Activated naive CD4-positive, alpha-beta T cell treated with anti-CD3 and anti-CD28 coated beads, Interleukin-2, amount 50 U/mL, for 72 hours (primary cell): ENCODE results near the gene CMPK1. TPM values are rescaled to one million over a fixed set of nuclear protein-coding genes. Genes with fewer than 3 reads are reported as not detected.
"Not testable (repeated sequence)": the region's sequence is repeated elsewhere in the genome, so short reads cannot be mapped to it uniquely, and the experiment has no call there.

Source experiments
- ATAC-seq, 2 donors: fragments of 150-1000 bp; cut with Tn5 transposase; 2 replicates each; pipeline ENCODE4 v1.10.0; 2021; ENCODE audit warnings: mild to moderate bottlenecking in 2 of 2, moderate library complexity in 2 of 2
- DNase-seq, 2 donors: peaks; one replicate each; pipeline ENCODE4 v3.0.0; 2021 to 2022; ENCODE audit warnings: low spot score in 2 of 2
- H3K27ac Mint-ChIP-seq, 2 donors: one replicate each; pipeline ENCODE4 v1.8.0; 2022; ENCODE audit warnings: mild to moderate bottlenecking in 2 of 2, mixed read lengths in 2 of 2
- H3K36me3 Mint-ChIP-seq, 2 donors: one replicate each; pipeline ENCODE4 v1.8.0; 2022; ENCODE audit warnings: mixed read lengths in 2 of 2
- H3K9me3 Mint-ChIP-seq, 2 donors: one replicate each; pipeline ENCODE4 v1.8.0; 2022; ENCODE audit warnings: mixed read lengths in 2 of 2
- total RNA-seq, 2 donors: library from RNA; stranded (reverse); gene quantifications; one replicate each; pipeline ENCODE4 v1.2.3, GENCODE V29; 2022

Gene CMPK1
- 100 to 1,000 TPM in 1 of 2 donors, 10 to 100 TPM in 1; 84.9 to 128 TPM for total RNA-seq

DNA sequence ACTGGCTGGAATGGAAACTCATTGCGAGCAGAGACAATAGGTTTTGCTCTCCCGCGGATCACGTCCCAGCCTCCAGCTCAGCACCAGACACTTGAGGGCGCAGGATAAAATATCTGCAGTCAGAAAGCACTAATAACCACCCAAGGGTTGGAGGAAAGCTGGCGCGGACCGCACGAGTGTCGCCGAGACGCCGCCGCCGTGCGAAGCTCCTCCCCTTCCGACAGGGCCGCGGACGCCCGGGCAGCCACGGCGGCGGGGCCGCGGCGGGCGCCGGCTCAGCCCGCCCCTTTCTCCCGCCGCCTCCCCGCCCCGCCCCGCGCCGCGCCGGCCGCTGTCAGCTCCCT lies at the start of gene CMPK1:
Gene CMPK1, plus strand, starts transcription at position 213 of the 344 bp plus-strand sequence. CDS start 156 bp downstream, outside the sequence.
- peak; percentile 75 to 80 for DNase-seq
- peak within 1 kb of the TSS in 1 of 2 donors; percentile 97 for H3K27ac Mint-ChIP-seq
- H3K36me3 Mint-ChIP-seq, result peaks cover 0 to 12% of the 10 kb centered on the region in 2 donors
- ATAC-seq, result peak; percentile 82 to 83
- H3K9me3 Mint-ChIP-seq, result no peaks in the 10 kb centered on the region

DNA sequence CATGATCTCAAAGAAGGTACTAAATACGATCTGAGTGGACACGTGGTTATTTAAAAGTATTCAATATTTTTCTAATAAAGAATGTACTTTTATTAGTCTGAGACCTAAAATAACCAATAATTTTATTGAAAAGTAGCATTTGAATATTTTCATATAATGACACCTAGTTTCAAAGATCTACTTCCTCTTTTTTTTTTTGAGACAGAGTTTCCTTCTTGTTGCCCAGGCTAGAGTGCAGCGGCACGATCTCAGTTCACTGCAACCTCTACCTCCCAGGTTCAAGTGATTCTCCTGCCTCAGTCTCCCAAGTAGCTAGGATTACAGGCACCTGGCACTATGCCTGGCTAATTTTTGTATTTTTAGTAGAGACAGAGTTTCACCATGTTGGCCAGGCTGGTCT lies 45.5 kb upstream of the CMPK1 start:
- ATAC-seq, H3K9me3 Mint-ChIP-seq, H3K27ac Mint-ChIP-seq, DNase-seq: not testable (repeated sequence)
- H3K36me3 Mint-ChIP-seq, result peaks cover 0 to 23% of the 10 kb centered on the region in 2 donors

DNA sequence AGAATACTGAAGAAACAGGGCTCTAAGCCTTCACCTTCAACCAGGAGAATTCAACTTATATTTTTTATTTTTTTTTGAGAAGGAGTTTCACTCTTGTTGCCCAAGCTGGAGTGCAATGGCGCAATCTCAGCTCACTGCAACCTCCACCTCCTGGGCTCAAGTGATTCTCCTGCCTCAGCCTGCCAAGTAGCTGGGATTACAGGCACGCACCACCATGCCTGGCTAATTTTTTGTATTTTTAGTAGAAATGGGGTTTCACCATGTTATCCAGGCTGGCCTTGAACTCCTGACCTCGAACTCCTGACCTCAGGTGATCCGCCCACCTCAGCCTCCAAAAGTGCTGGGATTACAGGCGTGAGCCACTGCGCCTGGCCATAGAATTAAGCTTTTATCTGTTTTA lies 38.7 kb upstream of the CMPK1 start:
- ATAC-seq, result not testable (repeated sequence)

DNA sequence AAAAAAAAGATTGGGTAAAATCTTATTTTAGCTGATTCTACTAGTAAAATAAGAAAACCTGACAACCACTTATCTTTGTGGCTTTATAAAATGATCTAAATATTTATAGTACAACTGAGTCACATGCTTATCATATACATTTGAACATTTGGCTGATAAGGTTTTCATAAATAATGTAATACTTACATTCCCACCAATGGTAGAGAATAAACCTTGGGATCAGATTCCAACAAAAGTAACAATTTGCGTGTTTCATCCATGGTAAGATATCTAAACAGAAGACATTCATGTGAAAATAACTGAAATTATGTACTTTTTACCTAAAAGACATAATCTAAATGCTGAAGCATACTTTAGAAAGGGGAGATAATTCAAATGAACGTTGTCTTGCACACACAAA lies 38.0 kb upstream of the CMPK1 start:
- Mint-ChIP-seq H3K27ac (no peak overlapping the region), H3K36me3 (peaks cover 1 to 7% of the 10 kb centered on the region in 2 donors), H3K9me3 (no peaks in the 10 kb centered on the region)
- ATAC-seq, result no peak
- no peak for DNase-seq

More for the DNA sequence above, 38.7 kb upstream of the CMPK1 start:
- DNase-seq, H3K9me3 Mint-ChIP-seq, H3K27ac Mint-ChIP-seq: not testable (repeated sequence)
- H3K36me3 Mint-ChIP-seq, result peaks cover 0 to 12% of the 10 kb centered on the region in 2 donors

- H3K36me3 Mint-ChIP-seq, result peaks cover 18 to 23% of the 10 kb centered on the region in 2 donors
- DNase-seq (no peak), ATAC-seq (no peak)
- H3K27ac Mint-ChIP-seq, result no peak overlapping the region
- no peaks in the 10 kb centered on the region for H3K9me3 Mint-ChIP-seq
These were observed 35.4 kb upstream of the CMPK1 start for GRCh38 chr1:47298025-47298699.

DNA sequence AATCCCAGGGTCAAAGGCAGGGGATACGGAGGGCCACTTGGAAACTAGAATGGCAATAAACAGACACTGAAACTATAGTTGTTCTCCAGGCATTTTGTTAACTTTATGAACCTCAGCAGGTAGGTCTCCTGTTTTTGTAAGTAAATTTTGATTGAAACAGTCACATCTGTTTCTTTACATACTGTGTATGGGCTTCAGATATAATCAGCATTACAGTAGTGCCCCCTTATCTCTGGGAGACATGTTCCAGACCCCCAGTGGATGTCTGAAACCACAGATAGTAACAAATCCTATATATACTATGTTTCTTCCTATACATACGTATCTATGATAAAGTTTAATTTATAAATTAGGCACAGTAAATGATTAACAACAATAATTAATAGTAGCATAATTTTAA lies 31.1 kb upstream of the CMPK1 start:
- Mint-ChIP-seq H3K36me3 (peaks cover 23 to 31% of the 10 kb centered on the region in 2 donors), H3K9me3 (no peaks in the 10 kb centered on the region), H3K27ac (no peak overlapping the region)
- DNase-seq (no peak), ATAC-seq (no peak)

GRCh38 chr1:47309427-47309826 lies 24.2 kb upstream of the CMPK1 start:
- Mint-ChIP-seq H3K27ac (no peak overlapping the region), H3K9me3 (no peaks in the 10 kb centered on the region), H3K36me3 (peaks cover 24 to 30% of the 10 kb centered on the region in 2 donors)
- ATAC-seq, result no peak
- DNase-seq, result no peak

DNA sequence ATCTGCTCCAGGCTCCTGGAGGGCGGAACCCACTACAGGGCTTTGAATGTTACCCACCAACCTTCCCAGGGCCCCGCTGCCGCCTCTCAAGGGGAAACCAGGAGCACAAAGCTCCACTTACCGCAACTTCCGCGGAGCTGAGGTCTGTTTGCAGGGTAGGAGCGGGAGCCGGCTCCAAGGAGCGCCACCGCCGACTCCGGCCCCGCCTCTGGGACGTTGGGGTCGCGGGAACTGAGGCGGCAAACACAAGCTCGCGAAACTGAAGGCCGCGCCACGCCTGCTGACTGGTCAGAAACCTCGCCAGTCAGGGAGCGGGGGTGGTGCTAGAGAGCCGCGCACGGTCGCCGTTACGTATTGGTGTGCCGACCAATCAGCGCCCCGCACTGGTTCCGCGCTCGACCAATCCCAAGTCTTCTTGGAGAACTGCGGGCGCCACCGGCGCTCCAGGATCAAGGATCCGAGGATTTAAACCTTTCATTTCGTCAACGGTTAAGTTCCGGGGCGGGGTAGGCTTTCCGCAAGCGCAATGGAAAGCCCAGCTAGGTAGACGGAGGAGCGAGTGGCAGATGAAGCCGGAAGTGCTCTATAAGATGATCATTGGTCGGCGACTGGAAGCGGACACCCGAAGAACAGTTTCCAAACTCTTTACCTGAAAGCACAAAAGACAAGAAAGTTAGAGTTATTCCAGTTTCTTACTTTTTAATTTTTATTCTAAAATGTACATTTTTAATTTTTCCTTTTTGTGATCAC lies 19.5 kb upstream of the CMPK1 start, which contains the start of gene STIL:
Gene STIL, minus strand, starts transcription at position 233 of the 750 bp plus-strand sequence. CDS start 3,828 bp downstream, outside the sequence.
- Mint-ChIP-seq H3K27ac (peak within 1 kb of the TSS; percentile 96 to 98), H3K36me3 (peaks cover 16 to 18% of the 10 kb centered on the region in 2 donors), H3K9me3 (no peaks in the 10 kb centered on the region)
- ATAC-seq (peak; percentile 97 to 98), DNase-seq (peak; percentile 95 to 99)

GRCh38 chr1:47317841-47318240 lies 15.7 kb upstream of the CMPK1 start:
- peaks cover 12 to 14% of the 10 kb centered on the region in 2 donors for H3K36me3 Mint-ChIP-seq
- no peaks in the 10 kb centered on the region for H3K9me3 Mint-ChIP-seq
- ATAC-seq (no peak), DNase-seq (no peak)
- no peak overlapping the region for H3K27ac Mint-ChIP-seq

DNA sequence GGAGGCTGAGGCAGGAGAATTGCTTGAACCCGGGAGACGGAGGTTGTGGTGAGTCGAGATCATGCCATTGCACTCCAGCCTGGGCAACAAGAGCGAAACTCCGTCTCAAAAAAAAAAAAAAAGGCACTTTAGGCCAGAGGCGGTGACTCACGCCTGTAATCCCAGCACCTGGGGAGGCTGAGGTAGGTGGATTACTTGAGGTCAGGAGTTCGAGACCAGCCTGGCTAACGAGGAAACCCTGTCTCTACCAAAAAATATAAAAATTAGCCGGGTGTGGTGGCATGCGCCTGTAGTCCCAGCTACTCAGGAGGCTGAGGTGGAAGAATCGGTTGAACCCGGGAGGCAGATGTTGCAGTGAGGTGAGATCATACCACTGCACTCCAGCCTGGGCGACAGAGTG lies 13.6 kb upstream of the CMPK1 start:
- H3K36me3 Mint-ChIP-seq, DNase-seq, ATAC-seq, H3K27ac Mint-ChIP-seq, H3K9me3 Mint-ChIP-seq: not testable (repeated sequence)

DNA sequence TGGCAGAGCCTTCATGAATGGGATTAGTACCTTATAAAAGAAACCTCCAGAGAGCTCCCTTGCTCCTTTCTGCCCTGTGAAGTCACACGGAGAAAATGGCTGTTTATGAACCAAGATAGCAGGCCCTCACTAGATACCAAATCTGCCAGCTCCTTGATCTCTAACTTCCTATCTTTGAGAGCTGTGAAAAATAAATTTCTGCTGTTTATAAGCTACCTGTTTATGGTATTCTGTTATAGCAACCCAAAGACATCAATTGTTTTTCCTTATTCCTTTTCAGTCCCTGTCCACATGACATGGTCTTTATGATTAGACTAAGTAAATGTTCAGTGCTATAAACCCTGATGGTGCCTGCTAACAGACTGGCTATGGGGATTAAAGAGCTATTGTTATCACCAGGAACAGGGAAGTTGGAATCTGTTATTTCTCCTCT lies 10.0 kb upstream of the CMPK1 start:
- ATAC-seq (no peak), DNase-seq (no peak)
- no peaks in the 10 kb centered on the region for H3K36me3 Mint-ChIP-seq

DNA sequence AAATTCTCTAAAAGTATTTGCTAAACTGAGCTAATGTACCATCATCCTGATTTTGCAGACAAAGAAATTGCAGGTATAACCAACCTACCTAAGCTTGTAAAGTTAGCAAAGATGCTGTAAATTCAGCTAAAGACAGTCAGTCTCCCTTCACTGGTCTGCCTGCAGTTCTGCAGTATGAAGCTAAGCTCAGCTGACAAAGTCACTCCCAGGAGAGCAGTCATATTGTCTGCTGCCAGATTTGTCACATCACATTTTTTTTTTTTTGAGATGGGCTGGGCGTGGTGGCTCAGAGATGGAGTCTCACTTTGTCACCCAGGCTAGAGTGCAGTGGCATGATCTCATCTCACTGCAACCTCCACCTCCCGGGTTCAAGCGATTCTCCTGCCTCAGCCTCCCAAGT lies 8.9 kb upstream of the CMPK1 start:
- Mint-ChIP-seq H3K36me3 (no peaks in the 10 kb centered on the region), H3K27ac (no peak overlapping the region), H3K9me3 (no peaks in the 10 kb centered on the region)
- ATAC-seq (no peak), DNase-seq (no peak)

More for the DNA sequence above, 10.0 kb upstream of the CMPK1 start:
- no peaks in the 10 kb centered on the region for H3K9me3 Mint-ChIP-seq
- no peak overlapping the region for H3K27ac Mint-ChIP-seq

GRCh38 chr1:47325528-47325927 lies 8.1 kb upstream of the CMPK1 start:
- ATAC-seq, result no peak
- no peaks in the 10 kb centered on the region for H3K36me3 Mint-ChIP-seq
- H3K9me3 Mint-ChIP-seq, result no peaks in the 10 kb centered on the region
- peak overlapping the region in 1 of 2 donors; percentile 46 for H3K27ac Mint-ChIP-seq
- no peak for DNase-seq

GRCh38 chr1:47326271-47326670 lies 7.3 kb upstream of the CMPK1 start:
- DNase-seq (no peak), ATAC-seq (no peak)
- Mint-ChIP-seq H3K36me3 (no peaks in the 10 kb centered on the region), H3K9me3 (no peaks in the 10 kb centered on the region), H3K27ac (peak overlapping the region in 1 of 2 donors; percentile 46)

- no peaks in the 10 kb centered on the region for H3K36me3 Mint-ChIP-seq
- DNase-seq (no peak), ATAC-seq (no peak)
- no peaks in the 10 kb centered on the region for H3K9me3 Mint-ChIP-seq
- H3K27ac Mint-ChIP-seq, result no peak overlapping the region
These were observed 4.6 kb upstream of the CMPK1 start for GRCh38 chr1:47328992-47329391.

DNA sequence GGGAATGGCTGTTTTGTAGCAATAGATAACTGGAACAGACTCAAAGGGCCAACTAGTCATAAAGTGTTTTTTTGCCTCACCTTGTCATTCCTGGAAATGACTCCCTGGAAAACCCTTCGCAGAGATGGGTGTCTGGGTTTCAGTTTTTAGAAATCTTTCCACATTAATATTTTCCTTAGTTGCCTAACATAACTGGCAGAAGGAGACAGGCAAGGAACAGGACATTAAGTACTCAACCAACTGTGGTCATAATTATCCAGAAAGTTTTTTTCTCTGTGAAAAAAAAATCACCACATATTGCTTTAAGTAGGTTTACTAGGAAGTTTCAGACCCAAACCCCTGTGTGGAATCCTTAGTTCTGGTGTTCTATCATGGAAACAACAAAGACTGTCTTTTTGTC lies 3.4 kb upstream of the CMPK1 start:
- Mint-ChIP-seq H3K36me3 (peaks cover 0 to 6% of the 10 kb centered on the region in 2 donors), H3K9me3 (no peaks in the 10 kb centered on the region), H3K27ac (no peak overlapping the region)
- ATAC-seq, result no peak
- no peak for DNase-seq

DNA sequence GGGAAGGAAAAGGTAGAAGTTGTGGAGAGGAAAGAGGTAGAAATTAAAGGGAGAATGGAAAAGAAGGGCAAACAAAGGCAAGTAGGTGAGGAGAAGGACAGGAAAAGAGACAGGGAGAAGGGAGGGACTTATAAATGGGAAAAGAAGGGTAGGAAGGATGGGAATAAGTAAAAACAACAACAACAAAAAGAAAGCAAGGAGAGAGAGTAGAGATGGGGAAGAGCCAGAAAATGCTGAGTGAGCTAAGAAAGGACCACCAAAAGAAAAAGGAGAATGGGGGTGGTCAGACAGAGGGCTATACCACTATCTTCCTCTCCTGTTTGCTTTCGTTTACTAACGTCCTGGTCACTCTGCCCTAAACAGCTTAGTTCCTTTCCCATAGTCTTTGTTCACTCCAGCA lies 1.7 kb upstream of the CMPK1 start:
- peaks cover 0 to 12% of the 10 kb centered on the region in 2 donors for H3K36me3 Mint-ChIP-seq
- DNase-seq (no peak), ATAC-seq (no peak)
- H3K9me3 Mint-ChIP-seq, result no peaks in the 10 kb centered on the region
- H3K27ac Mint-ChIP-seq, result peak overlapping the region in 1 of 2 donors; percentile 4
